Neural progenitor cell (in vitro differentiated cells): Measurements from ENCODE around the gene SLC22A24.

Source experiments
- CTCF ChIP-seq: fragments of 200-600 bp; sonication (generic); IDR thresholded peaks from 2 replicates; pipeline ENCODE4 v1.5.1; 2017; ENCODE audit warnings: antibody characterized with exemption, mild to moderate bottlenecking
- EZH2 ChIP-seq: fragments of 200-600 bp; sonication (generic); IDR thresholded peaks from 2 replicates; pipeline ENCODE4 v1.6.1; 2017; ENCODE audit warnings: antibody characterized with exemption, mild to moderate bottlenecking, moderate library complexity

GRCh38 chr11:63180536-63180935, 36.5 kb upstream of the SLC22A24 start:
- TF ChIP-seq CTCF (no peak), EZH2 (no peak)
